HG03159 (cell line): Measurements from ENCODE around the gene CKS2.

Source experiments
- ATAC-seq: cut with Tn5 transposase; IDR thresholded peaks from one replicate; pipeline ENCODE4 v1.9.1; 2021; ENCODE audit warnings: mild to moderate bottlenecking, moderate library complexity; ENCODE audit not compliant: unreplicated experiment

Gene CKS2

DNA sequence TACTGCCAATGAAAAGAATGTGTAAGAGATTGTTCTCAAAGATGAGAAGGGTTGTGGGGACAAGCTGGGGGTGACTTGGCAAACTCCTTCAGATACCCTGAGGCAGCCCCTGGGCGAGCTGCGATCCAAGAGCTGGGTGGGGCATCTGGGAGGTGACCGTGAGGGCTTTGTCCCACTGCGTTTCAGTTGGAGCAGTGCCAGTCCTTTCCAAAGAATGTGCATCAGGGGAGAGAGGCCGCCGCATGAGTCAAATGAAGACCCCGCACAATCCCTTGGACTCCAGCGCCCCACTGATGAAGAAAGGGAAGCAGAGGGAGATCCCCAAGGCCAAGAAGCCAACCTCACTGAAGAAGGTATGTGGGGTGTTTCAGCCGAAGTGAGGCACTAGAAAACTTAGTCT lies 35.7 kb downstream of the CKS2 start:
- no peak for ATAC-seq

DNA sequence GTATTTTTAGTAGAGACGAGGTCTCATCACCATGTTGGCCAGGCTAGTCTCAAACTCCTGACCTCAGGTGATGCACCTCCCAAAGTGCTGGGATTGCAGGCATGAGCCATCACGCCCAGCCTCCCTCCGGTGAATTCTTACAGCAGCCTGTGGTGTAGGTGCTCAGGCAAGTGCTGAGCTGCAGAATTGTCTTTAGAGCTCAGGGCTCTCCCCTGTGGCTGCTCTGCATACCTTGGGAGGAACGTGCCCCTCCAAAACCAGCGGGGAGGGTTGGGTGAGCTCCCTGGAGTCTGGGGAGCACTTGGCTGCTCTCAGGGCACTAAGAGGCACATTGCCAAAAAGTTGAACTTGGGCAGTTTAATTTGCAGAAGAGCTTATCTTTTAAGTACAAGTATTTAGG lies 36.7 kb downstream of the CKS2 start:
- ATAC-seq: no peak

DNA sequence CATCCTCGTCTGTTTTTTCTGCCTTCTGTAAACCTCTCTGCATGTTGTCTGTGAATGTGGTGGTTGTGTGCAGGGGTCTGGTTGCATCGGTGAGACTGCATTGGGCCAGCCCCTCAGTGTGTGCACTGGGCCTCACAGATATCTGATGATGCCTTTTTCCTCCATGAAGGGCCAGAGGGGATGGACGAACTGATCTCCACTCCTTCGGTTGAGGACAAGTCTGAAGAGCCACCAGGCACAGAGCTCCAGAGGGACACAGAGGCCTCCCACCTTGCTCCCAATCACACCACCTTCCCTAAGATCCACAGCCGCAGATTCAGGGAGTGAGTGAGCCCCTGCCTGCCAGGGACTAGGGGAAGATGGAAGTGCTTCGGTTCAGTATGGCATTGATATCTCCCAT lies 38.6 kb downstream of the CKS2 start:
- no peak for ATAC-seq

DNA sequence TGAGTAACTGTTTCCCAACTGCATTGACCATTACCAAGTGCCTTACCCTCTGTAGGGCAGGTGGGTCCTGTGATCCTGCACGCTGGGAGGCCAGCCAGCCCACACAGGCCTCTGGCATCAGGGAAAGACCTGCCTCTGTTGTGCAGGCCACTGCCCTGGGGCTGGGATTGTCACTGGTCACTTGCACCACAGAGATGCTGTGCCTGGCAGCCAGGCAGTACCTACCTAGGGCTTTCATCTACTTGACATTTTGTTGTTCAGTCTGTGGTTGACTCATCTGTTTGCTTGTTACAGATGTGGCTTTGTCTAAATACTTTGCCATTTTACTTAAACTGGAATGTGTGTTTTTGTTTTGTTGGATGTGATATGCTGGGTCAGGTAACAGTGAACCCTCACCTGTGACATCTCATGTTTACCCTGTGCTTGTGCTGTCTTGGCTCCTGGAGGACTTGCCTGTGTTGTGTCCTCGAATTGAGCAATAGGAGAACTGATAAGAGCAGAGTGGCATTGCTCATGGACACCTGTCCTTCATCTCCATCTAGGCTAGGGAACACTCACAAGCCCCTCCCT lies 40.1 kb downstream of the CKS2 start:
- no peak for ATAC-seq

DNA sequence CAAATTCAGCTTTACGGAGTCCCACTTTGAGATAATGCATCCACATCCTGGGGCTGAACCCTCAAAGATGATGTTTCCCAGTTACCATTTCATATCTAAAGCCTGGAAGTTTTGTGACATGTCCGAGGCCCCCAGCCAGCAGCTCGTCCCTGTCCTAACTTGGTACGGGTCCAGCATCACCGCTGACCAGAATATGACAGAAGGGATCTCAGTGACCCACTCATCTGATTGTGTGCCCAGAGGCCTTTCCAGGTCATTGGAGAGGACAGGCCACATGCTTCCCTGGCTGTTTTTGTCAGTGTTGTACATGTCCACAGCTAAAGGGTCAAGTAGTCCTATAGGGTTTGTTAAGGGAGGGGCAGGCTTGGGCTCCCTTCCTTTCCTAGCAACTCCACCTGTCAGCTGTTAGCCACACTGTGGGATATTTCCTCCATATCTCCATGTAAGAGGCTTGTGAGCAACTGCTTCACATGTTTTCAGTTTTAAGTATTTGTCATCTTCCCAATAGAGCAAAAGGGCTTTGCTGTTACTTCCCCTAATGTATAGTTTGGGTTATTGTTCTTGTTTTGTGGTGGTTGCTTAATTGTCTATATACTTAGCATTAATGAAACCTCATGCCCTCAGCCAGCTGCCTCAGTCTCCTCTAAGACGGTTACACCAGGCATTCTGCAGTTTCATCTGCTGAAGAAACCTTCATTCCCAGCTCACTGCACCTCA lies 40.7 kb downstream of the CKS2 start:
- no peak for ATAC-seq

DNA sequence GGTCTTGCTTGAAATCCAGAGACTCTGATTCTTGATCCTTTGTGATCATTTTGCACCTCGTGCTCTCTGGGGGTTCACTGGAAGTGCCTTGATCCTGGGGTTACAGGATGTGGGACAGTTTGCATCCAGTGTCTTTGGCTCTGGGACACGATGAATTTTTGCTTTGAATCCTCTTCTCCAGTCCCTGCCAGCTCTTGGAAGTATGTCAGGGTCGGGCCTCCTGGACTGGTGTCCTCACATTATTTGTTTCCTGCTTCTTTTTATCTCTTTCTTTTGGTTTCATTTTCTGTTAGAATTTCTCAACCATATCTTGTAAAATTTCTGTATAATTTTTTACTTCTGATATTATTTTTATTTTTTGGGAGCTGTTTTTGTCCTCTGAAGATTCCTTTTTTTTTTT lies 41.5 kb downstream of the CKS2 start:
- ATAC-seq: no peak

DNA sequence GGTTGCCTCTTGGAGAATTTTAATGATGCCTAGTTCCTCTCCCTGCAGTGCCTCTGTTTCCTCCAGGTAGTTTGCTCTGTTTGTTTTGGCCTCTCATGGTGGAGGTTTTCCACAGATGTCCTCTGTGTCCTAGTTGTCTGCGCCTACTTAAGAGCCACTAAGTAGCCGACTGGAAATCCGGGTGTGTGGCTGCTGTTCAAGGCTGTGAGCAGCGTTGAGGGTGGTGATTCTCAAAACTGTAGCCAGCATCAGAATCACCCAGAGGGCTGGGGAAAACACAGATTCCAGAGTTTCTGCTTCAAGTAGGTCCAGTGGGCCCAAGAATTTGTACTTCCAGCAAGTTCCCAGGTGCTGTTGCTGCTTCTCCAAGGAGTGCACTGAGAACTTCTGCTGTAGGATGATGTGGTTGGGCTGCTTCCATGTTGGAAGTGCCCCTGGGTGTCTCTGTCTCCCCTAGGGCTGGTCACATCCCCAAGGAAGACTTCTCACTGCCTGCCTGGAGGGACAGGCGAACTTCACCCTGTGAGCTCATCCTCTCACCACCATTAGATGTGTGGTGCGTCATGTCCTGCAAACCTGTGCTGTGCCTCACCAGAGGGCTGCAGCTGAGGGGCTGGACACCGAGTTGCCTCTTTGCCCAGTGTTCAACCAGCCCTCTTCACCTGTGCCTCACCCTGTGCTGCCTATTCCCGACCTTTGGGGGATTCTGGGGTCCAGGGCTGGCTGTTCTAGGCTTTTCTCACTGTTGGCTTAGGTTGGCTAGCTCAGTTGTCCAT lies 42.1 kb downstream of the CKS2 start:
- ATAC-seq: no peak

DNA sequence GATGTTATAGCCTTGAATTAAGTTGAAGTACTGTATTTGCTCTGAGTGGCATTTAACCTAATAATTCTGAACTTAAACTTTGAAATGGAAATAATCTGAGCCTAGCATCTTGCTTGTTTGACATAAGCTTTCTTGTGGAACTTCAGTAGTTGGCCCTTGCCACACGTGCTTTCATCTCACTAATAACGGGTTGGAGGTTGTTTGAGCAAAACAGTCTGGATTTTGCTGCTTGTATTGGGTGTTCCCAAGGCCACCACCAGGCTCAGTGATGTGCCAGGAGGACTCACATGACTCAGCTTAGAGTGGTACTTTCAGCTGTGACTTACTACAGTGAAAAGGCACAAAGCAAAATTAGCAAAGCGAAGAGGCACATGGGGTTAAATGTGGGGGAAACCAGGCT lies 43.0 kb downstream of the CKS2 start:
- ATAC-seq: no peak

DNA sequence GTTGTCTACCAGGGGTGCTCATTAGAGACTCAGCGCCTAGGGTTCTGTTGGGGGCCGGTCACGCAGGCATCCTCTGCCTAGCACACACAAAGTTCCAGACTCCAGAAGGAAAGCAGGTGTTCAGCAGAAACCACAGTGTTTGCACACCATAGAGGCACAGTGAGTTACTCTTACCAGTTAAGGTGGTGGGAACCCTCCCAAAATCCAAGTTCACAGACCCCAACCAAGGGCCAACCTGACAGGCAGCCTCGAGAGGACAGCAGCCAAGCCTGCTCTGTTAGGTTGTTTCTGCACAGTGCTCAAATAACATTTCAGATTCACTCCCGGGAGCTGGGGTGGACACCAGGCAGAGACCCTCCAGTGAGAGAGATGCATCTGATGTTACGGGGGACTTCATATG lies 43.5 kb downstream of the CKS2 start:
- no peak for ATAC-seq

DNA sequence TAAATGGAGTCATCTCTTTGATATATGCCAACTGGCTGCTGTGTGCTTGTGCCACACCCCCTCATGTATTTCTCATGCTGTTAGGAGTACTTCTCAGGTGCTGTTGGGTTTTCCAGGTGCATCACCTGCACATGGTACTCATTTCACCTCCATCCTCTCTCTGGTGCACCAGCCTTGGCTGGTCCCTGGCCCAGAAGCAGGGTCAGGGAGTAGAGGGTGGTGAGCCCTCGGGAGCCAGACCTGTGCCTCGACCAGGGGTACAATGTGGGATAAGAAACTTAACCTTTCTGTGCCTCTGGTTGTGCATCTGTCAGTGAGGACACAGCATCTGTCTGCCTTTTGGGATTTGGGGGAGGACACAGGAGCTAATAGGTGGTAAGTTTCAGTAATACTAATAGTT lies 45.8 kb downstream of the CKS2 start:
- ATAC-seq: no peak

DNA sequence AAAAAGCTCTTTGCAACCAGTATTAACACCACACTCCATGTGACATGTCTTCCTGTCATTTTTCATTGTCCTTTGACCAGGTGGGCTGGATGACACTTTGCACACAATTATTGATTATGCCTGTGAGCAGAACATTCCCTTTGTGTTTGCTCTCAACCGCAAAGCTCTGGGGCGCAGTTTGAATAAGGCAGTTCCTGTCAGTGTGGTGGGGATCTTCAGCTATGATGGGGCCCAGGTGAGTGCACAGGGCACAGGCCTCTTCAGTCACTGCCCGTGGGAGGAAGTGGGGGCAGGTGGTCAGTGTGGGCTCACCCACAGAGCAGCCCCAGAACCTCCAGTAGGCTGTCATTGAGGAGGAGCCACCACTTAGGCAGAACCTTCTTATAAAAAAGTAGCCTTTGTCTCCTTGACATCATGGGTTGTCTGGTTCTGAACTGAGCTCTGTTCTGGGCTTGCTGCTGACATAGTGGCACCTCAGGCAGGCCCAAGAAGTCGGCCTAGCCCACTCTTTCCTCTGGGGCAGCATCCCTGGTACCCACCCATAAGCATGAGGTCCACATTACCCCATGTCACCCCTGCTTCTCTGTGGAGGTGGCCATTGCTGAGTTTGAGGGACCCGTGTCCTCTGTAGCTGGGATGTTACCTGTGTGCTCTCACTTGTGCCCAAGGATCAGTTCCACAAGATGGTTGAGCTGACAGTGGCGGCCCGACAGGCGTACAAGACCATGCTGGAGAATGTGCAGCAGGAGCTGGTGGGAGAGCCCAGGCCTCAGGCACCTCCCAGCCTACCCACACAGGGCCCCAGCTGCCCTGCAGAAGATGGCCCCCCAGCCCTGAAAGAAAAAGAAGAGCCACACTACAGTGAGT lies 46.6 kb downstream of the CKS2 start:
- no peak for ATAC-seq

DNA sequence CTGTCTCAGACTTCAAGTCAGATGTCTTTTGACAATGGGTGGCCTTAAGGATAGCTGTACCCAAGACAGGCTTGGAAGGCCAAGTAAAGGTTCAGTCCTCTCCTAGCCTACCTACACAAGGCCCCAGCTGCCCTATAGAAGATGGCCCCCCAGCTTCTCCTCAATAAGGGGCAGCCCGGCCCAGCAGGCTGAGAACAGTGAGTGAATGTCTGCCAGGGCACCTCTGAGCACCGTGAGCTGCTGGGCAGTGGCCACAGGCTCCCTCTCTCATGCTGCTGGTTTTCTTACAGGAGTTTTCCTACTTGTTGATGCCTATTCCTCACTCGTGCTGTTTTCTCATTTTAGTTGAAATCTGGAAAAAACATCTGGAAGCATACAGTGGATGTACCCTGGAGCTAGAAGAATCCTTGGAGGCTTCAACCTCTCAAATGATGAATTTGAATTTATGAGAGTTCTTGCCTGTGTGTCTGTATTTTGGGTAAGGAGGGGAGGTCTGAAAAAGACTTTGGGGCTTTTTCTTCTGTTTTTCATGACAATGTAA lies 47.5 kb downstream of the CKS2 start:
- ATAC-seq: no peak

DNA sequence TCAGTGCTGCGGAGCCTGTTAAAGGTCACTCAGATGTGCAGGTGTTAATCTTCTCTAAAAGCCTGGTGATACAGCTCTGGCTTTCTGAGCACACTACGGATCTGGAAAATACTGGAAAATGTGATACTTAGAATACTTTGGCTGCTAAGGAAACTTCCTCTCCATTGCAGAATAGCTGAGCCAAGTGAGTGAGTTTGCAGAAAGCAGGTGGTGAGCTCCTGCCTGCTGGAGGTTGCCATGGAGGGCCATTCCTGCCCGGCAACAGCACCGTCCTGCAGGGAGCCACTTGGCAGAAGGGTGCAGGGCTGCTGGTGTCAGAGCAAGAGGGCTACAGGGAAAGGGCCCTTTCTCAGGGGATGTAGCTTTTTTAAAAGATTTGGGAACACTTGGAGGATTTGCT lies 48.0 kb downstream of the CKS2 start:
- ATAC-seq: no peak

DNA sequence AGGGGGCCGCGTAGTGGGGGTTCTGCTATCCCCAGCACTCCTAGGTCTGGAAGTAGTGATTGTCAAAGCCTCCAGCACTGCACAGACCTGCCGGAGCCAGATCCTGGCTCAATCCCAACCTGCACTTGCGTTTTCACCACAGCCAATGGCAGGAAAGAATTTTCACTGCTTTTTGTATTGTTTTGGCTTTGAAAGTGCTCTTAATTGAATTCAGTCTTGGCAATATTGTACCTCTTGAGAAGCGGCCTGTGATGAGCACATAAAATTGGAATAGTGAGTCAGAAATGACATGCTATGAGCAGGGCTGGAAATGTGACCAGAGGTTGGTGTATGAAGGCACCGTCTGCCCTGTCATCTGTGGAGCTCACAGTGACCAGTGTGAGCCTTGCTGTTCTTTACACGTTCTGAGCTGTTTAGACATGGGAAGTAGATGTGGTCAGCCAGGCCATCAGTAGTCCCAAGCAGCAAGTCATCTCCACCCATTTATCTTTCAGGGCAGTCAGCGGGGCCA lies 48.8 kb downstream of the CKS2 start:
- ATAC-seq: no peak

DNA sequence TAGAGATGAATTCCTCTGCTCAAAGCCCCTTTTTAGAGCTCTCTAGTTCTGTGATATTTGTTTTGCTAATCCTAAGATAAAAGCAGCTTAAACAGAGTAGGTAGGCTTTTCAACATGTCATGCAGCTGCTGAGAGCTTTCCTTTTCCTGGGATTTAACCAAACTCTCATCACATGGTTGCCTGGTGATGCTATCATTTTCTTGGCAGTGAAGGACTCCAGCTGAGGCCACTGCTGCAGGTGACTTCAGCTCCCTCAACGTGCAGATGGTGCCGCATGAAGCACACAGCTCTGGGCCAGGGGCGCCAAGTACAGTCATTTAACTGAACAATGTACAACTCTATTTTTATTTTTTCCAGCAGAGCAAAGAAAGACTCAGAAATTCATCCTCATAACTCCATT lies 49.5 kb downstream of the CKS2 start:
- no peak for ATAC-seq

DNA sequence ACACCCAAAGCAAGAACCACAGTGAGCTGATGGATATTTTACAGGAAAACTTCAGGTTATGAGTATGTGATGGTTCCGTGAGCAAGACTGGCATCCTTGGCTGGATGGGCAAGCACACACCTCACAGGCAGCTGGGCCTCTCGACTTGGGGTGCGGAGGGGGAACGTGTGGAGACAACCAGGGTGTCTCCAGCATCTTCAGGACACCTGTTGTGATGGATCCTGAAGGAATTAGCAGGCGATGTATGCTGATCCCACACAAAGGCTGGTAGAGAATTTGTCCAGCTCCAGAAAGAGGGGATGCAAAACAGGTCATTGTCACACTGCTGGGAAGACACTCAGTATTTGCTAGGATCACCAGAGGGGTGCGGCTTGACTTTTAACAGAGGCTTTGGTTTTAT lies 50.0 kb downstream of the CKS2 start:
- ATAC-seq: no peak

DNA sequence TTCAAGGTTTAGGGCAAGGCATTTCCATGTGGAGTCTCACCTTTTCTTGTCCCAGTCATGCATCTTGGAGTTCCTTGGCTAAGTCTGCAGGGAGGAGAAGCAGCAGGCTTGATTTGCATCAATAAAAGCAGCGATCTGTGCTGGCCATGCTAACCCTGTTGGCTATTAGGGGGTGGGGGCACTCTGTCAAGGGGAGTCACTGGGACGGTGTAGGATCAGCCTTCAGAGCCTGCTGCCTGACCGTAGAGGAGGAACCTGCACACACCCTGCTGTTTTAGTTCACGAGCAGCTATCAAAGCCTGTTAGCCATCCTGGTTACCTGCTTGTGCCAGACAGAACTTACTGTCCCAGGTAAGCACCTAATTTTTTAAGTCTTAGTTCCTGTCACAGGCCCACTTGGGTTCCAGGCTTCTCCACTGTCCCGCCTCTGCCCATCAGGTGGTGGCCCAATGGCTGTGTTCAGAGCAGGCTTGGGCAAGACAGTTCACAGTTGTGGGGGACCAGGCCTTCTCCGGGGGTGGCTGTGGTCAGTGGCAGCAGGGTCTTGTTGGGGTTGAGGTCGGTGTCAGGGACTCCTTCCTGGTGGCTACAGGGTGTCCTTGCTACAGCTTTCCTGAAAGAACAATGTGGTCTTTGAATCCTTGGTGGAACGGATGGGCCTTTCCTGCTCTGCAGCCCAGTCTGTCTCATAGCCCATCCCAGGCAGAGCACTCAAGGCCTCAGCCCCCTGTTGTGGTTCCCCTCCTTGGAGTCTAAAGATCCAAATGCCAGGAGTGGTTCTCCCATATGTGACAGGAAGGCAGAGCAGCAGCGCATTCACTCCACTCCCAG lies 51.0 kb downstream of the CKS2 start:
- no peak for ATAC-seq

DNA sequence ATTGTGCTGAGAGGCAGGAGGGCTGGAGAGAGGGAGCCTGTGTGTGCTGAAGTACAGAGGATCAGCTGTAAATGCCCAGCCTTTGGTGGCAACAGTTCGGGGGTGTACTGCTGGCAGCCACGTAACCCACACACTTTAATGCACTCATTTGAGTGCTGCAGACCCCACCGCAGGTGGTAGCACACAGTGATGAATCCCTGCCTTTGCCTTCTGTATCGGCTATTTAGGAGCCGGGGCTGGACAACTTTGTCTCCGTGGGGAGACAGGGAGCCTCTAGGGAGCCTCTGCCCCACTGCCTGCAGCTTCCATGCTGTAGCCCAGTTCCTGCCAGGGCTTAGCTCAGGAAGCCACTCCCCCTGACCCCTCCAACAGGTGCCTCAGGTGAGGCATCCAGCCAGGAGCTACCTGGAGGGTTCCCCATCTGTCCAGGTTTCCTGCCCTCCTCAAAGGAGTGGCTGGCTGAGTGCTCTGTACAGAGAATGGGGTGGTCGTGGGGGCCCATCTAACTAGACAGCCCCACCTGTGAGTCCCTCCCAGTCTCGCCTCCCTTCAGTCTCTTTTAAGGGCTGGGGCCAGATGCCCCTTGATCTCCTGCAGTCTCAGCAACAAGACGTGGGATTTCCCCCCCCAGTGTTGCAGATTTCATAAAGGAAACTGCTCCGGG lies 51.8 kb downstream of the CKS2 start:
- ATAC-seq: no peak

DNA sequence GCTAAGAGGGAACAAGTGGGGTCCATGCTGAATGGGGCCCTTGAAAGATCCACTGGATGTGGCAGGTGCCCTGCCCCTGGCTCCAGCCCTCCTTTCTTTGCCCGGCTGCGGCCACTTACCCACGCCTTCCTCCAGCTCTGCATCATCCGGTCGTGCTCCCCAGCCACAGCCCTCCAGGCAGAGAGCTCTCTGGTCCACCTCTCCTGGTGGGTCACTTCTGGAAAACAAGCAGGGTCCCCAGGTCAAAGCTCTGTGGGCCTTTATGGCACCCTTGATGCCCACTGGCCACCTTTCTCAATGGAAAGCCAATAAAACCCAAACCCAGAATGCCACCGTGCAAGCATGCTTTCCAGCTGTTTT lies 52.3 kb downstream of the CKS2 start:
- no peak for ATAC-seq
